Activated T-helper 1 cell treated with anti-CD3 and anti-CD28 coated beads, Interleukin-12 subunit alpha, Interleukin-12 subunit beta, Interleukin-2, Interleukin-4 antibody, amounts not matched to agents 30 ng/mL and 10 ng/mL and 1 ng/mL, durations not matched to agents 14 hours and 24 hours and 36 hours (primary cell): ENCODE measurements around the gene FAM163B. TPM values are rescaled to one million over a fixed set of nuclear protein-coding genes. Genes with fewer than 3 reads are reported as not detected.

Experiments
- DNase-seq: peaks from one replicate; pipeline ENCODE4 v3.0.0; 2021; ENCODE audit warnings: low spot score
- H3K27ac Mint-ChIP-seq: one replicate; pipeline ENCODE4 v1.8.0; 2021; ENCODE audit warnings: mild to moderate bottlenecking, mixed read lengths
- H3K27me3 Mint-ChIP-seq: one replicate; pipeline ENCODE4 v1.8.0; 2022; ENCODE audit warnings: mild to moderate bottlenecking, moderate library complexity, mixed read lengths; ENCODE audit not compliant: insufficient read depth
- H3K36me3 Mint-ChIP-seq: one replicate; pipeline ENCODE4 v1.8.0; 2021; ENCODE audit warnings: low read depth, mixed read lengths
- H3K4me1 Mint-ChIP-seq: one replicate; pipeline ENCODE4 v1.8.0; 2021; ENCODE audit warnings: low read depth, mixed read lengths
- H3K4me3 Mint-ChIP-seq: one replicate; pipeline ENCODE4 v1.8.0; 2021; ENCODE audit warnings: mild to moderate bottlenecking, moderate library complexity, mixed read lengths
- H3K9me3 Mint-ChIP-seq: one replicate; pipeline ENCODE4 v1.8.0; 2021; ENCODE audit warnings: mixed read lengths
- intact Hi-C: fragments of 100-400 bp; cut with micrococcal nuclease; formaldehyde crosslinking; loops from one replicate; pipeline ENCODE4 v1.15.1; 2024
- total RNA-seq: library from RNA; stranded (reverse); gene quantifications from 2 replicates; pipeline ENCODE4 v1.2.3, GENCODE V29; 2022

FAM163B gene
- total RNA-seq, 1 donor from 2014 or later, result not detected

DNA sequence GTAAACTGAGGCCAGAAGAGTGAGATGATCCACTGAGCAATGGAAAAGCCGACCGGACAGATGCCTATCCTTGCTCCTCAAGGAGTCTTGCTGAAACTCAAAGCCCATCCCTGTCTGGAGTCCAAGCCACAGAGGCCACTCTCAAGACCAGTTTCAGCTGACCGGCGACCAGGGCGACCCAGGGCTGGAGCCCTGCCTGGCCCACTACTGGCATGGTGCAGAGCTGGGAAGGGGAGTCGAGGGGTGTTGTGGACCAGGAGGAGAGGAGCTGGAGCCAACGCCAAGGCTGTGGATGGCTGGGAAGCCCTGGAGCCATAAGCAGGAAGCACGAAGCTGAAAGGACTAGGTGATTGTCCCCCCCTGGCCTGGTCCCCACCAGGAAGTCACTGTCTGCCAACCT is 22.1 kb downstream of the FAM163B start:
- H3K4me3 Mint-ChIP-seq, result no peak overlapping the region
- H3K27me3 Mint-ChIP-seq, result peaks cover 19% of the 10 kb centered on the region
- DNase-seq, result no peak
- intact Hi-C loops, result loop anchor here (5.0 kb wide), 1 partner anchor 155 kb away; no protein-coding TSS in a partner anchor
- no peaks in the 10 kb centered on the region for H3K4me1 Mint-ChIP-seq
- no peak overlapping the region for H3K27ac Mint-ChIP-seq
- peaks cover 7% of the 10 kb centered on the region for H3K9me3 Mint-ChIP-seq
- H3K36me3 Mint-ChIP-seq, result no peaks in the 10 kb centered on the region

DNA sequence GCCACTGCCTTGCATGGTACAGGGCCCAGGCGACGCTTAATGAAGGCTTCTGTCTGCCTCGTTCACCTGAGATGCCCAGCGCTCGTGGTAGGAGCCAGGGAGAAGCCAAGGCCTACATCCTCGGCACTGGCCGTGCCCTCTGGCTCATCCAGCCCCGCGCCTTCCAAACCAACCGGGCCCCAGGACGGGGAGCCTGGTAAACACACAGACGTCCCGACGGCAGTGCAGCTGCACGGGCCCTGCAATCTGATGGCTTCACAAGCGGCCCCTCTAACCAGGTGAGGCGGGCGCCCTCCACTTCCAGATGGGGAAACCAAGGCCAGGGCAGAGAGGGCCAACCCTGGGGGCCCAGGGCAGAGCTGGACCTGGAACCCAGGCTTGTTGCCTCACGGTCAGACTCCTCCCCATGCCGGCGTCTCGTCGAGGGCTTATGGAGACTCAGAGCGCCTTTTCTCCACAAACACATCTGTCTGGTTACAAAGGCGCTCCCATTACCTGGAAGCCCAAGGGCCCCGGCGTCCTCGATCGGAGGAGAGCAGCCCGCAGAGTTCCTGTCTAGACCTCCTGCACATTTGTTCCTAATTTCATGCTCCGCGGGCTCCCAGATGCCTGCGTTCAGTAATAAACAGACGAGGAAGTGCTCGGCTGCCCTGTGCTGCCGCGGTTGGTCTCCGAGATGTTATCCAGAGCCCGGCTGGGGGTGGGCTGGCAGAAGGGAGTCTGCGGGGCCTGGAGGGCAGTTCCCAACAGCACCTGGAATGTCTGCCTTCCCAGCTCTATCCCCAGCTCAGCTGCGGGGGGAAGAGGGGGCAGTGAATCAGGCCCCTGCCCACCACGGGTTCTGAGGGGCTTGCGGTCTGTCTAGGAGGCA is 23.5 kb downstream of the FAM163B start:
- H3K9me3 Mint-ChIP-seq, result peaks cover 7% of the 10 kb centered on the region
- H3K4me1 Mint-ChIP-seq, result no peaks in the 10 kb centered on the region
- DNase-seq, result no peak
- H3K27me3 Mint-ChIP-seq, result peaks cover 25% of the 10 kb centered on the region
- no peaks in the 10 kb centered on the region for H3K36me3 Mint-ChIP-seq
- intact Hi-C loops, result loop anchor here (5.0 kb wide), 1 partner anchor 157 kb away; no protein-coding TSS in a partner anchor
- no peak overlapping the region for H3K4me3 Mint-ChIP-seq
- H3K27ac Mint-ChIP-seq, result no peak overlapping the region

DNA sequence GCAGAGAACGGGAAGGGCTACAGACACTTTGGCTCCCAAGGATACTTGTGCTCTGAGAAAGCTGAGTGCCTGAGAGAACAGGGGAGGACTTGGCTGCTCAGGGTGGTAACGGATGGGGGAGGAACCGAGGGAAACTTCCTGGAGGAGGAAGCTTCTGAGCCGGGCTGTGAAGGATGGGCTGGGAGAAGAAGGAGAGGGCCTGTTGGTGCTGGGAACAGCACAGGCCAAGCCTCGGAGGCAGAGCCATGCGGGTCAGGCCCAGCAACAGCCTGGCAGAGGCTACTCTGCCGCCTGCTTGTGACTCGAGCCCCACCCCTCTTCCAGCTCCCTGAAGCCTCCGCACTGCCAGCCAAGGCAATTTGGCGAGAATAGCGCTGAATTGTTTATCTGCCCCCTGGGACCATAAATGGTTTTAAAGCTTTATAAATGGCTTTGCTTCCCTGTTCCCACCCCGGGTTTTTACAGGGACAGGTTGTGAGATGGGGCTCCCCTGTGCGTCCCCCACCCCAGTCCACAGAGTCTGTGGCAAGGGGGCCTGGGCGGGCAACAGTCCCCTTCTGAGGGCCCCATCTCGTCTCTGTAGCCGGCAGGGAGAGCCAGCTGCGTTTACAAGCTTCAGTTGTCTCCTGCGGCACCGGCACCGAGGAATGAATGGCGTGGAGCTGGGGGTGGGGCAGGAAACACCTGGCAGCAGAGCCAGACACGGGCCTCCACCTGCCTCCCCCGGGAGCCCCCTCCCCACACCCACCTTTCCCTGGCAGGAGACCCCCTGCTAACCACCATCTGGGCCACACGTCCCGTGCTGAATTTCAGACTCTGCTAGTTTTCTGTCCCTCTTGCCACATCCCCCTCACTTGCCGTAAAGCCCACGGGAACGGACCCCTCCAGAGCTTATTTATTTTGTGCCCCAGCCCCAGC is 24.4 kb downstream of the FAM163B start:
- peaks cover 29% of the 10 kb centered on the region for H3K27me3 Mint-ChIP-seq
- H3K27ac Mint-ChIP-seq, result no peak overlapping the region
- H3K36me3 Mint-ChIP-seq, result no peaks in the 10 kb centered on the region
- H3K9me3 Mint-ChIP-seq, result peaks cover 7% of the 10 kb centered on the region
- intact Hi-C loops, result loop anchor here (5.0 kb wide), 1 partner anchor 157 kb away; no protein-coding TSS in a partner anchor
- H3K4me3 Mint-ChIP-seq, result no peak overlapping the region
- DNase-seq, result no peak
- H3K4me1 Mint-ChIP-seq, result no peaks in the 10 kb centered on the region

DNA sequence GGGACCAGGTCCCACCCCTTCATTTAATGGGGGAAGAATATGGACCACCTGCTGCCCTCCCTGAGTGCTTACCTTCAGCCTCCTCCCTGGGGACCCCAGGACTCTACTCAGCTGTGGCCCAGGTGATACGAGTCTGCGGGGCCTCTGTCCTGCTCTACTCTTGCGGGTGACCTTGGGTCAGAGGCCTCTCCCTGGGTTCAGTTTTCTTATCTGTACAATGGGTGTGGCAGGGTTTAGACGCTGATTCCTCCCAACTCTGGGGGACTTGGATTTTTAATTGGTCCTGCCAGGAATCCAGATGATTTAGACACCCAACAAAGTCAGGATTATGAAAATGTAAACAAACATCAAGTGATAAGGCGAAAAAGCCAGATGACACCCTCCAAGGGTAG is 25.0 kb downstream of the FAM163B start:
- Mint-ChIP-seq H3K9me3 (peaks cover 7% of the 10 kb centered on the region), H3K36me3 (no peaks in the 10 kb centered on the region), H3K4me3 (no peak overlapping the region), H3K27ac (no peak overlapping the region), H3K4me1 (no peaks in the 10 kb centered on the region), H3K27me3 (peaks cover 29% of the 10 kb centered on the region)
- no peak for DNase-seq
- intact Hi-C loops, result no loop called here

DNA sequence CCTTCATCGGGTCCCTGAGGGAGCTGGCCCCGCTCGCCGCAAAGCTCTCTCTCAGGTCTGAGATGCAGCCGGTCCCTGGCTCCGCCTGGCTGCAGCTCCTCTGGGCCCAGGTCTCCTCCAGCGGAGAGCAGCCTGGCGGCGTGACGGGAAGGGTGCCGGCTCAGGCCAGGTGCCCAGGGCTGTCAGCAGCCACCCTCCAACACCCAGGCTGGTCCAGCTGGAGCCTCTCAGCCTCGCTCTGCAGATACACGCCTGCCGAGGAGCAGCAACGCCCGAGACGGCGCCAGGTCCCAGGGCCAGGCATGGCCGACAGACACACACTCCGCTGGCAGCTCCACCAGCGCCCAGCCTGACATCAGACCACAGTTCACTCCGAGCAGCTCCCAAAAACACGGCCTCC is 25.6 kb downstream of the FAM163B start:
- intact Hi-C loops, result no loop called here
- H3K36me3 Mint-ChIP-seq, result no peaks in the 10 kb centered on the region
- peaks cover 6% of the 10 kb centered on the region for H3K9me3 Mint-ChIP-seq
- peaks cover 29% of the 10 kb centered on the region for H3K27me3 Mint-ChIP-seq
- H3K27ac Mint-ChIP-seq, result no peak overlapping the region
- H3K4me1 Mint-ChIP-seq, result no peaks in the 10 kb centered on the region
- H3K4me3 Mint-ChIP-seq, result no peak overlapping the region
- DNase-seq, result no peak

DNA sequence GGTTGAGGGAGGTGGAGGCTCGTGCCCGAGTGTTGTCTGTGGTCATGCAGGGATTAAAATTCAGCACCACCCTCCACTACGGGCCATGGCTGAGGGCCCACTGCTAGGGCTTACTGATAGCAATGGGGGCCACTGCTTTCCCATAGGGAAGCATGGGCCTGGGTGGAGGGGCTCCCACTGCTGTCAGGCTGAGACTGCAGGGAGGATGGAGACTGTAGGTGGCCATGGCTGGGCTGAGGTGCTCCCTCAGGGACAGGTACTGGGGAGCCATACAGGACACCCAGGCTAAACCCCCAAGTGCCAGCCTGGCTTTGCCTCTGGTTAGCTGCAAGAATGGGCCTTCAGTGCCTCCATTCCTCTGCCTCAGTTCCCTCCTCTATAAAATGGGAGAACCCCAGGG is 26.1 kb downstream of the FAM163B start:
- intact Hi-C loops, result no loop called here
- Mint-ChIP-seq H3K4me1 (no peaks in the 10 kb centered on the region), H3K9me3 (peaks cover 1% of the 10 kb centered on the region), H3K36me3 (no peaks in the 10 kb centered on the region), H3K27me3 (peaks cover 29% of the 10 kb centered on the region), H3K27ac (no peak overlapping the region), H3K4me3 (no peak overlapping the region)
- DNase-seq, result no peak

DNA sequence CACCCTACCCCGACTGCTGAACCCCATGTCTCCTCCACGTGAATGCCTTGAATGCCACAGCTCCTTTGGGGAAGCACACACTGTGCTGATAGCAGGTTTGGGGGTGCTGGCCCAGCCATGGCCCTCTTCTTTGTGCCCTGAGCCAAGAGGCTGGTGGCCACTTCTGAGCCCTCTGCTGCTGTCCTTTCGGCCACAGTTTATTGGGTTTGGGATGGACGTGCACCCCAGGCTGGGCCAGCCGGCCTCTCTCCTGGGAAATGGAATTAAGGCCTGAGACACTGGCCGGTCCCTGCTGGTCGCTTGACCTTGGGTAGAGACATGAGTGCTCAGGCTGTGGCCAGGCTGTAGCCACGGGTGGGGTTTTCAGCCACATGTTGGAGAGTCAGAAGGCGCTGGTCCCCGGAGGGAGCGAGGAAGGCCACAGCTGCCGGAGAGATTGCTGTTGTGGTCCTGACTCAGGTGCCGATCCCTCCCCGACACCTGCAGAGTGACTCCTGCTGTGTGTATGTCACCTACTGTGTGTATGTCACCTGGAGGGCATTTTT is 26.6 kb downstream of the FAM163B start:
- Mint-ChIP-seq H3K9me3 (no peaks in the 10 kb centered on the region), H3K4me1 (no peaks in the 10 kb centered on the region), H3K4me3 (no peak overlapping the region), H3K27me3 (peaks cover 29% of the 10 kb centered on the region), H3K36me3 (no peaks in the 10 kb centered on the region), H3K27ac (no peak overlapping the region)
- DNase-seq, result no peak
- intact Hi-C loops, result no loop called here

DNA sequence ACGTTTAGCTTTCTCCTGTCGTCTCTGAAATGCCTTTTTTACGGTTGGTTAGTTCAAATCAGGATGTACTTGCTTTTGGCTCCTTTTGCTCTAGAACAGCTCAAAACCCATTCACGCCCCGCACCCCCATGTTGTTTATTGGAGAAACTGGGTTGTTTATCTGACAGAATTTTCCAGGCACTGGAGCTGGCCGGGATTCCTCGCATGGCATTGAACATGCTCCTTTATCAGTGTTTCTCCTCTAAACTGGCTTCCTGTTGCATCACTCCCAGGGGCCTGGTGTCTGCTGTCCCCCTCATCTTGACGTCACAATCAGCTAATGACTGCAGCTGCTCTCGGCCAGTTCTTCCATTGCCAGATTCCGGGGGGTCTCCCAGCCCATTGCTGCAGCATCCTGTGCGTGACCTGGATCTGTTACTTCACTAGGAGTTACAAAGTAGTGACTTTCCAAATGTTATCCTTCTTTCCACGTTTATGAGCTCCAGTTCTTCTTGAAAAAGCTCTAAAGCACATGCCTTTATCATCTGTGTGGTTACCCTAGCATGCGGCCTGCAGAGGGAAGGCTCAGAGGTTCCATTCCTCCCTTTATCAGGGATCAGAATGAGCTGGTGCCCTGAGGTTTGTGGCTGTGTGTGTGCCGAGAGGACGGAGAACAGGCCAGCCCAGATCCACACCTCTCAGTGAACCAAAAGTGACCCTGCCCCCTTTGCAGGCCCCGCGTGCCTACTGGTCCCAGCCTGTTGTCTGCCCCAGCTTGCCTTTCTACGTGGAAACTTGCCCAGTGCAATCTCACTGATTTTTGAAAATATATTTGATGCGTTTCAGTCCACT is 27.5 kb downstream of the FAM163B start:
- Mint-ChIP-seq H3K4me3 (no peak overlapping the region), H3K9me3 (no peaks in the 10 kb centered on the region), H3K27me3 (peaks cover 30% of the 10 kb centered on the region), H3K36me3 (no peaks in the 10 kb centered on the region), H3K4me1 (no peaks in the 10 kb centered on the region), H3K27ac (no peak overlapping the region)
- intact Hi-C loops, result no loop called here
- no peak for DNase-seq

DNA sequence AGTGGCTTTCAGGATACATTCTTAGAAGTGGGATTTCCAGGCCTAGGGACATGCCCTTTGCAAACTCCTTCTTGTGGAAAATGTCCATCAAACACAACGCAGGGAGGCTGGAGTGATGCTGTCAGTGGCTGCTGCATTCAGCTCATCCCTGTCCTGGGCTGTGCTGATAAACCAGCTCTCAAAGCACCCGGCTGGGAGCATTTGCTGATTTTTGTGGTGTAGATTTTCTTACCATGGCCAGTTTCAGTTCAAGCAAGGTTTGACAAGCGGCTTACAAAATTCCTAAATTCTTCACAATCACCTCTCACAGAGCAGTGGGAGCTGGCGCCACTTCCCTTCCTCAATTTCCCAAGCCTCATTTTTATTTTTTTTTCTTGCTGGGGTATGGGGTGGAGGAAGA is 28.2 kb downstream of the FAM163B start:
- intact Hi-C loops, result no loop called here
- H3K4me3 Mint-ChIP-seq, result no peak overlapping the region
- H3K4me1 Mint-ChIP-seq, result no peaks in the 10 kb centered on the region
- no peak overlapping the region for H3K27ac Mint-ChIP-seq
- no peaks in the 10 kb centered on the region for H3K36me3 Mint-ChIP-seq
- H3K9me3 Mint-ChIP-seq, result no peaks in the 10 kb centered on the region
- peaks cover 28% of the 10 kb centered on the region for H3K27me3 Mint-ChIP-seq
- no peak for DNase-seq

DNA sequence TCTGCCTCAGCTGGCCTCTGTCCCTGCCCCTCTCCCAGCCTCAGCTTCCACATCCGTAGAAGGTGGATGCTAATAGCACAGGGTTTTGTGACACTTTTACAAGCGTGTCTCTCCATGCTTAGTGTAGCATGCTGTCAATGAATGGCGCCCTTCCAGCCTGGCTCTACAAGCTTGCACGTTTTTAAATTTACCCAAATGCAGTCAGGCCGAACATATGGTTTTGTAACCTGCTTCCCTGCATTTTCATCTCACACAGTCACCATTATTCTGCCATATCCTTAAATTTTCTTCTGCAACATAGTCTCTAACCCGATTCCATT is 28.8 kb downstream of the FAM163B start:
- intact Hi-C loops, result no loop called here
- Mint-ChIP-seq H3K9me3 (no peaks in the 10 kb centered on the region), H3K27me3 (peaks cover 24% of the 10 kb centered on the region), H3K4me1 (no peaks in the 10 kb centered on the region), H3K4me3 (no peak overlapping the region), H3K36me3 (no peaks in the 10 kb centered on the region), H3K27ac (no peak overlapping the region)
- no peak for DNase-seq

DNA sequence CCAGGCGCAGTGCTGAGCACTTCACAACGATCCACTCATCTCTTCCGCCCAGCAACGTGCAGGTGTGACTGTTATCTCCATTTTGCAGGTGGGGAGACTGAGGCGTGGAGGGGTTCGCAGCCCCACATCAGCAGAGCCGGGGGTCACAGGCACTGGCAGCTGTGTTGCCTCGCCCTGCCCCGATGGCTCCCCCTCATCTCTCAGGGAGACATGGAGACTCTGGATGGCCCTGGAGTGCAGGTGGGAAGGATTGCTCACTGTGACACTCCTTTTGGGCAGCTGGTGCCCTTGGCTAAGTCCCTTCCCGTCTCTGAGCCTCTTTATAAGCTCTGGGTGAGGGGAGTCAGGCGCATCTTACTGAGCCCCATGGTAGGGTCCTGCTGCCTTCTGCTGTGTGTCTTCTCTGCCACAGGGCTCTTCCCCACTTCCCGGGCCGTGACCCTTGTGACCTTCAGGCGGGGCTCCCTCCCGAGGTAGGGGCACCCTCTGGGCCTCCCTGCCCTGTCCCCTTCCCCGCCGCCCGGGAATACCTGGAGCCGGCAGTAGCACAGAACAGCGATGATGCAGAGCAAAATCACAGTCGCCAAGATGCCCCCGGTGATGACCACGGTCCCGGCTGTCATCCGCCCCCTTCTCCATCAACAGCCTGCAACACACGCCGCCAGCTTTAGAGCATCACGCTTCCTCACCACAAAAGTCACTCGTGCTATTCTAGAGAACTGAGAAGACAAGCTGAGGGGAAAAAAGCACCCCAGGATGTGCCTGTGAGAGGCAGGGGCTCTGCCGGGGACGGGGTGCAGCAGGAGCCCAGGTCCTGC is 29.4 kb downstream of the FAM163B start:
- Mint-ChIP-seq H3K4me1 (no peaks in the 10 kb centered on the region), H3K36me3 (no peaks in the 10 kb centered on the region), H3K4me3 (no peak overlapping the region), H3K9me3 (no peaks in the 10 kb centered on the region), H3K27me3 (peaks cover 18% of the 10 kb centered on the region), H3K27ac (no peak overlapping the region)
- intact Hi-C loops, result no loop called here
- DNase-seq, result no peak
